ENCODE measurements around the gene DNAH8.

- TF ChIP-seq CTCF (IDR thresholded peaks at IDR 0.05), result no peak
- no peak for TF ChIP-seq POLR2A (IDR thresholded peaks at IDR 0.05)
- no peak for TF ChIP-seq EP300 (IDR thresholded peaks at IDR 0.05)
These were observed 87.4 kb downstream of the DNAH8 start for GRCh38 chr6:38802497-38802896.

Data from tibial nerve (tissue), 4 donors.